T-helper 2 cell treated with Interferon-gamma antibody and Interleukin-4, amounts not matched to agents 5 μg/mL and 100 μg/mL, for 36 hours (primary cell): ENCODE data around the gene NEK9.
"Not testable (repeated sequence)": the region's sequence is repeated elsewhere in the genome, so short reads cannot be mapped to it uniquely, and the experiment has no call there.

Experiments
- DNase-seq: peaks from one replicate; pipeline ENCODE4 v3.0.0; 2021; ENCODE audit warnings: low spot score
- H3K27ac Mint-ChIP-seq: one replicate; pipeline ENCODE4 v1.8.0; 2021; ENCODE audit warnings: mild to moderate bottlenecking, mixed read lengths
- H3K27me3 Mint-ChIP-seq: one replicate; pipeline ENCODE4 v1.8.0; 2021; ENCODE audit warnings: low read depth, mixed read lengths
- H3K36me3 Mint-ChIP-seq: one replicate; pipeline ENCODE4 v1.8.0; 2021; ENCODE audit warnings: low read depth, mixed read lengths
- H3K4me1 Mint-ChIP-seq: one replicate; pipeline ENCODE4 v1.8.0; 2021; ENCODE audit warnings: low read depth, mixed read lengths
- H3K4me3 Mint-ChIP-seq: one replicate; pipeline ENCODE4 v1.8.0; 2022; ENCODE audit warnings: mild to moderate bottlenecking, moderate library complexity, mixed read lengths
- H3K9me3 Mint-ChIP-seq: one replicate; pipeline ENCODE4 v1.8.0; 2021; ENCODE audit warnings: mixed read lengths

Gene NEK9

DNA sequence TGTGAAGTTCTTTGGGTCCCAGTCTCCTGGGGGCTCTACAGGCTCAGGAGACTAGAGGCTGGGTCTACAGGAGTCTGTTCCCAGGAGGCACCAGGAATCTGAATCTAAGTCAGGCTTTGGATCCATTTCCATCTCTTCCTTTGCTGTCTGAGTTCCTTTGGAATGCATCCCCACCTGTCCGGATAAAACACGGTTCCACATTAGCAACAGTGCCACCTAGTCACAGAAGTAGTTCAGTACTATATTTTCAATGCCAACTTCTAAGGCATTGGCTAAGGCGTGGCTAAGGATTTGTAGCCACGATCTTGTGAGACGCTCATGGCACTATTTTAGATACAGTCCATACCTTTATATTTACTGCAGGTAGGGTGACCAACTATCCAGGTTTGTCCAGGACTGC, 42.3 kb downstream of the NEK9 start:
- Mint-ChIP-seq H3K4me1 (no peaks in the 10 kb centered on the region), H3K27me3 (no peaks in the 10 kb centered on the region), H3K27ac (no peak overlapping the region), H3K36me3 (peaks cover 45% of the 10 kb centered on the region), H3K9me3 (no peaks in the 10 kb centered on the region), H3K4me3 (no peak overlapping the region)
- no peak for DNase-seq

DNA sequence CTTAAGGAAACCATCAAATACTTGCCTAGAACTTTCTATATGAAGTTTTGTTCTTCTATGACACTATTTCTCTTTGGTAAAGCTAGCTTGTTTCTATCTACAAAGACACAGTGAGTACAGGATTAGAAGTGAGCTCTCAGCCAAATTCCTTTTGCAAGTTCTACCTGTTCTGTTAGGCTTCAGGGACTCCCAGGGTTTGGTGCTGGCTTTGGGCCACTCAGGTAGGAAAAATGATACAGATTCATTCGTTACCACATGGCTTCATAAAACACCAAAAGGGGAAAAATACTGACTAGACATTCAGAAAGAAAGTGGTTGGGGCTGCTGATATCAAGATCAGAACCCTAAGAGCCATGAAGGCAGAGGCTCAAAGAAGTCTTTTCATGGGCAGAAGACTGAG, 43.6 kb downstream of the NEK9 start:
- Mint-ChIP-seq H3K27ac (no peak overlapping the region), H3K4me1 (no peaks in the 10 kb centered on the region), H3K36me3 (peaks cover 45% of the 10 kb centered on the region)

DNA sequence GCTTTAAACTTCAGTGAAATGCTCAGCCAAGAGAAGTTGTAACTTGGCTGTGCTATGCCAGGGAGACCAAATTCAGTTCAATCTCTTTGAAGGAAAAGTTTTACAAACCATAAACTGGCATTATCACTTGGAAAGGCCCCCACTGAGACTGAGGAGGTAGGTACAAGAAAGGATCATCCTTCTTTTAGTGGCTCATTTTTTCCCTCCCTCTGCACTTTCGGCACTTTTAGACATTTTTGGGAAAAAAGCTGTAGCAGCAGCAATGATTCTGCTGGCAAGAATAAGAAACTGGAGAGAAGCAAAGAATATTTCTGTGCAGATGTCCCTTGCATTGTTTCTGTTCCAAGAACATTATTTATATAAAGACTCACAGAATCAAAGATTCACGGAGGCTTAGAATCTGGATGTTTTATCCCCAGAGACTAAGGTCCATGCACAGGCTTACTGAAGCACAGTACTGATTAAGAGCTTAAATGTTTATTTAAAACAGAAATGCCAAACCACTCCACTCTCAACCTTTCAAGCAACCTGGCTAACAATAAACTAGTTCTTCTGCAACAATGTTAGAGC, 45.1 kb downstream of the NEK9 start:
- Mint-ChIP-seq H3K27me3 (no peaks in the 10 kb centered on the region), H3K36me3 (peaks cover 36% of the 10 kb centered on the region), H3K27ac (no peak overlapping the region), H3K4me1 (no peaks in the 10 kb centered on the region), H3K9me3 (no peaks in the 10 kb centered on the region), H3K4me3 (no peak overlapping the region)
- DNase-seq, result no peak

More for the DNA sequence above, 43.6 kb downstream of the NEK9 start:
- Mint-ChIP-seq H3K27me3 (no peaks in the 10 kb centered on the region), H3K4me3 (no peak overlapping the region), H3K9me3 (no peaks in the 10 kb centered on the region)
- DNase-seq, result no peak

DNA sequence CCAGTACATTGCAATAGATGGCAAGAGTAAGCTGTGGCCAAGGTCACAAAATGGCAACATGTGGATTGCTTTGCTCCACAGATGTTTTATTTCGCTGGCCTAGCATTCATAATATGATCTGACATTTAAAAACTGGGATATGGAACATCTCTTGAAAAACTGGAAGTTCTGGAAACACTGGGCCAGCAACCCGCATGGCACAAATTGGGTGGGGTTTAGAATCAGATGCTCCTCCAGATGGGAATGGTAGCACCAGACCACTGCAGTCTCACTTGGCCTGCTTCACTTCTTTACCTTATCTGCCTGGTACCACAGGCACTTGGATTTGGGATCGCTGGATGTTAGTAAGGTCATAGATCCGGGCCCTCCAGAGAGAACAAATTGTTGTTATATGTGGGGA, 47.3 kb downstream of the NEK9 start:
- H3K4me3 Mint-ChIP-seq, result no peak overlapping the region
- peaks cover 24% of the 10 kb centered on the region for H3K36me3 Mint-ChIP-seq
- no peaks in the 10 kb centered on the region for H3K27me3 Mint-ChIP-seq
- no peaks in the 10 kb centered on the region for H3K9me3 Mint-ChIP-seq
- no peaks in the 10 kb centered on the region for H3K4me1 Mint-ChIP-seq
- no peak overlapping the region for H3K27ac Mint-ChIP-seq
- no peak for DNase-seq

DNA sequence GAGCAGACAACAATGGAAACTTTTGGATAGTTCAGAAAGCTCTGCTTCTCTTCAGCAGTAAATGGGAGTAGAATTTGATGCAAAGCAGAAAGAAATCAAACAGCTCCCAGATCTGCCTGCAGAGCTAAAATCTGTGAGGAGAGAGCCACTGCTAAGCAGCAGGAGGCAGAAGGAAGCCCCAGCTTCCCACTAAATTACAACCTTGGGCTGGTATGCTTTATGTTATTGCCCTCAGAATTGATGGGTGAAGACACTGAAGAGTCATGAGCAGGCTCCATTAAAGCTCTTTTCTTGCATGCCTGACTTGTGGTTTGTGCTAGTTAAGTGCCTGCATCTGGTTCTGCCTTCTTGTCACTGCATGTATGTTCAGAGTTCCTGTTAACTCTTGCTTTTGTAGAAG, 49.1 kb downstream of the NEK9 start:
- no peak overlapping the region for H3K4me3 Mint-ChIP-seq
- H3K4me1 Mint-ChIP-seq, result no peaks in the 10 kb centered on the region
- peaks cover 10% of the 10 kb centered on the region for H3K36me3 Mint-ChIP-seq
- no peak for DNase-seq
- no peaks in the 10 kb centered on the region for H3K27me3 Mint-ChIP-seq
- H3K27ac Mint-ChIP-seq, result no peak overlapping the region
- no peaks in the 10 kb centered on the region for H3K9me3 Mint-ChIP-seq

DNA sequence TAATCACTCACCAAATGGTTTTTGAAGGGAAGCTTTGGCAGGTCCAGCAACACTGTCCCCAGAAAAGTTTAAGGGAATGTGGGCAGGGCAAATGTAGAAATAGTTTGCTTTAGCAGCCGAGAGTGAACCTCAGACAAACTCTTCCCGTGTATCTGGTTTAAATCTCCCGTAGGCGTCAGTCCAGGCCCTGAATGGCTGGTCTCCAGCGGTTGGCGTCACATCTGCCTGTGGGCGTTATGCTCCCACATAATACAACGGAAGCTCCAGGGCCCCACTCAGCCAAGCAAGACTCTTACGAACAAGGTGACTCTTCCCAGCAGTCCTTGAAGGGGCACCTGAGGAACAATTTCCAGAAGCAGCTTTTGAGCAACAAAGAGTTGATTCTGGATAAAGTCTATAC, 56.5 kb downstream of the NEK9 start:
- H3K36me3 Mint-ChIP-seq, result no peaks in the 10 kb centered on the region
- DNase-seq, result no peak
- peak overlapping the region; percentile 16 for H3K4me3 Mint-ChIP-seq
- peaks cover 4% of the 10 kb centered on the region for H3K4me1 Mint-ChIP-seq
- peaks cover 4% of the 10 kb centered on the region for H3K27me3 Mint-ChIP-seq
- no peak overlapping the region for H3K27ac Mint-ChIP-seq
- H3K9me3 Mint-ChIP-seq, result no peaks in the 10 kb centered on the region

DNA sequence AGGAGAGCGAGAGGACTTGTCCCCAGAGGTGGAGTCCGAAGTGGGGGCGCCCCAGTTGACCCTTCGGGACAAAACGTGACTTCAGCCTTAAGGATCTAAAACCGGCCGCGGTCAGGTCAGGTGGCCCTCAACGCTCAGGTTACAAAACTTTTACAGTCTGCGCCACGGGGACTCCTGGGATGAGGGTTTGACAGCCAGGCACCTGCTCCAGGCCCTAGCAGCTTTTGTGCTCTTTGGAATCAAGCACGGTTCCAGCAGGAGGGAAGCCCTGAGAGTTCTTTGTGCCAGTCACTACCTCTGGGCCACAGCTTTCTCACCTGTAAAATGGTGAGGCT, 57.1 kb downstream of the NEK9 start:
- Mint-ChIP-seq H3K4me1 (peaks cover 7% of the 10 kb centered on the region), H3K27me3 (peaks cover 4% of the 10 kb centered on the region), H3K36me3 (no peaks in the 10 kb centered on the region), H3K9me3 (no peaks in the 10 kb centered on the region), H3K27ac (no peak overlapping the region), H3K4me3 (no peak overlapping the region)
- DNase-seq, result no peak

DNA sequence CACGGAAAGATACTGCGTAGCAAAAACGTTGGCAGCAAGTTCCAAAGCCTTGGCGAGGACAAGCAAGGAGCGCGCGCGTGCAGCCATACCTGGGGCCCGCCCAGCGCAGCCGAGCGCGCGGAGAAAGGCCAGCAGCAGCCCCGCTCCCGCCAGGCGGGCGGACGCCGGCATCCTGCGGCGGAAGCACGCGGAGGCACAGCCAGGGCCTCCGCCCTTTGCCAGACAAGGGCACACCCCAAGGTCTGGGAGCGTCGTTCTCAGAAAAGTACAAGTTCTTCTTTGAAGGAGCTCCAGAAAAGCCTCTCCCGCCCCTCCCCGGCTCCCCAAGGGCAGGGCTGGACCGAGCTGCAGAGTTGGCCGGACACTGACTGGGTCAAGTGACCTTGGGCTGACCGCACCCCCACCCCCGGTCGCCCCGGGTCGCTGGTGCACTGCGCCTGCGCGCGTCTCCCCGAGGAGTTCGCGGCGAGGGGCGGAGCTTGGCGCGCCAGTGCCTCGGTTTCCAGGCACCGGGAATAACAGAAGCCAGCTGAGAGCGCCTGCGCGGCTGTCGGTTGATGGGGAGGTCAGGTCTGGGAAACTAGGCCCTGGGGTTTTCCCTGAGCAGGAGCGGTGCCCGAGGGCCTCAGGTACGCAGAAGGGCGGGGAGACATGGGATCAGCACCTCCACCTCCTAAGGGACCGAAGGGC, 57.6 kb downstream of the NEK9 start, which contains the start of gene ZC2HC1C:
TSS of gene ZC2HC1C (plus strand) at position 521 of the 690 bp plus-strand sequence. CDS start 933 bp downstream, outside the sequence.
- Mint-ChIP-seq H3K36me3 (no peaks in the 10 kb centered on the region), H3K27ac (no peak within 1 kb of the TSS), H3K27me3 (peaks cover 4% of the 10 kb centered on the region), H3K9me3 (no peaks in the 10 kb centered on the region), H3K4me3 (peak within 1 kb of the TSS; percentile 16), H3K4me1 (peaks cover 9% of the 10 kb centered on the region)
- peak; percentile 78 for DNase-seq

DNA sequence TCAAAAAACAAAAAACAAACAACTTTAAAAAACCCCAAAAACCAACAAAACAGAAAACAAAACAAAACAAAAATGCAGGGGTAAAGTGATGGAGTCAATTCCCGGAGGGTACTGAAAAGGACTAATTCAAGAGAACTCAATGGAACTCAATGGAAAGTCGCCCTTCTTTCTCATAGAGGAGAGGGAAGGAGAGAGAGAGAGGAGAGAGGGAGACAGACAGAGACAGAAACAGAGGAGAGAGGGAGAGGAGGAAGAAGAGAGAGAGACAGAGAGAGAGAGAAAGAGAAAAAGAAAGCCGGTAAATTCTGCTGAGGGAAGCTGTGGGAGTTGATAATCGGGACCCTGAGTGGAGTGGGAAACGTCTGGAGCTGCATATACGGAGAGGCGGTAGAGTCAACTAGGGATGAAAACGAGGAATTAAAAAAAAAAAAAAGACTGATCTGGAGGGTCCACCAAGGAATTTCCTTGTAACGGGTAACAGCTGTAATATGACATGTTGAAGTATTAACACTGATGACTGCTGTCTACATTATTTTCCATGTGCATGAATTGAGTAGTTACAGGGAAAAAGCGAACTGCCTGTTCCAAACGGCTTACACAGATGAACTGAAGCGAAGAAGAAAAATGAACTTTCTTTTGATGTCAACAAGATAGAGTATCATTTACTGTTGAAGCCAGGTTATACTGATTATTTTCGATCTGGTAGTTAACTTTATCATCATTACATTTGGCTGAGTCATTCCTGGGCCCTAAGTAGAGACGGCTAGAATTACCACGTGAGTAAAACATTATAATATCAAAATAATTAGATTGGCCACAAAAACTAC, 58.3 kb downstream of the NEK9 start:
- DNase-seq, result no peak
- Mint-ChIP-seq H3K27ac (no peak overlapping the region), H3K36me3 (peaks cover 4% of the 10 kb centered on the region), H3K27me3 (peaks cover 4% of the 10 kb centered on the region), H3K4me3 (no peak overlapping the region), H3K4me1 (peaks cover 14% of the 10 kb centered on the region), H3K9me3 (no peaks in the 10 kb centered on the region)

DNA sequence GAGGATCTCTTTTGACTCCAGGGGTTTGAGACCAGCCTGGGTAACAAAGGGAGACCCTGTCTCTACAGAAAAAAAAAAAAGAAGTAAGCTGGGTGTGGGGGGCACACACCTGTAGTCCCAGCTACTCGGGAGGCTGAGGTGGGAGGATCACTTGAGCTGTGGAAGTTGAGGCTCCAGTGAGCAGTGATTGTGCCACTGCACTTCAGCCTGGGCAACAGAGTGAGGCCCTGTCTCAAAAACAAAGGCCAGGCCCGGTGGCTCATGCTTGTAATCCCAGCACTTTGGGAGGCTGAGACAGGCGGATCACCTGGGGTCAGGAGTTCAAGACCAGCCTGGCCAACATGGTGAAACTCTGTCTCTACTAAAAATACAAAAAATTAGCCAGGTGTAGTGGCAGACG, 59.1 kb downstream of the NEK9 start:
- peaks cover 14% of the 10 kb centered on the region for H3K4me1 Mint-ChIP-seq
- not testable (repeated sequence) for H3K9me3 Mint-ChIP-seq, H3K27ac Mint-ChIP-seq, H3K4me3 Mint-ChIP-seq, DNase-seq, H3K36me3 Mint-ChIP-seq, H3K27me3 Mint-ChIP-seq

DNA sequence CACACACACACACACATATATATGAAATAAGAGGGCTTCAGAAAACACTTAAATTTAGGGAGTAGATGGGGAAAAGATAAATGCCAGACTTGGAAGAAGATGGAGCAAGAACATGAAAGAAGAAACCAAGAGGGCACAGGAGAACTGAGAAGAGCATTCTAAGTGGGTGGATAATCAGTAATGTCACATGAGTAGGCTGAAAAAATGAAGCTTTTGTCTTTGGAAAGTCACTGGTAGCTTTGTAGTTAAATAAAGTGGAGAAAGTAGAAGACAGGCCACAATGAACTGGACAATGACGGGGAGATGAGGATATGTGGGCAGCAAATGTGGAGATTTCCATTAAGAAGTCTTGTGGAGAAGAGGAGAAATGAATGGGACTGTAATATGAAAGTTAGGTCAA, 59.6 kb downstream of the NEK9 start:
- peaks cover 14% of the 10 kb centered on the region for H3K4me1 Mint-ChIP-seq
- DNase-seq, result no peak
- no peak overlapping the region for H3K27ac Mint-ChIP-seq
- H3K9me3 Mint-ChIP-seq, result no peaks in the 10 kb centered on the region
- peaks cover 4% of the 10 kb centered on the region for H3K36me3 Mint-ChIP-seq
- H3K4me3 Mint-ChIP-seq, result no peak overlapping the region
- peaks cover 4% of the 10 kb centered on the region for H3K27me3 Mint-ChIP-seq

DNA sequence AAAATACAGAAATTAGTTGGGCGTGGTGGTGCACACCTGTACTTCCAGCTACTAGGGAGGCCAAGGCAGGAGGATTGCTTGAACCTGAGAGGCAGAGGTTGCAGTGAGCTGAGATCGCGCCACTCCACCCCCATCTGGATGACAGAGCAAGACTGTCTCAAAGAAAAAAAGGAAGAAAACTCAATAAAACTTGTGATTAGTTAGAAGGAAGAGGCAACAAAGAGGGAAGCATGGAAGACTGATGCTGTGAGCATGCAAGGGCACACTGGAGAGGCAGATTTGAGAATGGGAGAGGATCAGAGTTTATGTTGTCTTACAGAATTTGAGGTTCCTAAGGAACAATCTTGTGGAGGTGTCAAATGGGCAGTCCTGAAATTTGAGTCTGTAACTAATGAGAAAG, 60.2 kb downstream of the NEK9 start:
- DNase-seq, result no peak
- Mint-ChIP-seq H3K27ac (no peak overlapping the region), H3K9me3 (no peaks in the 10 kb centered on the region), H3K4me1 (peaks cover 14% of the 10 kb centered on the region), H3K4me3 (no peak overlapping the region), H3K27me3 (peaks cover 4% of the 10 kb centered on the region), H3K36me3 (peaks cover 5% of the 10 kb centered on the region)

DNA sequence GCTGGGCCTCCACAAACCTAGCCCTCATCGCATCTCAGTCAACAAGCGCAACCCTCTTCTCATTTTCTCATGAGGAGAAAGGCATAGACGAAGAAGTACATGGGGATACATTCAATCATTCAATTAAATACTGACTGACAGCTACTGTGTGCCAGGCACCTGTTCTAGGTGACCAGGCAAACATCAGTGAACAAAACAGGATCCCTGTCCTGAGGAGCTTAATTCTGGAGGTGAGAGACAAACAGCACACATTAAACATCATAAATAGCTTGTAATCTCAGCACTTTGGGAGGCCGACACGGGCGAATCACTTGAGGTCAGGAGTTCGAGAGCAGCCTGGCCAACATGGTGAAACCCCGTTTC, 62.7 kb downstream of the NEK9 start:
- H3K36me3 Mint-ChIP-seq, result peaks cover 25% of the 10 kb centered on the region
- no peak for DNase-seq
- peaks cover 5% of the 10 kb centered on the region for H3K9me3 Mint-ChIP-seq
- H3K4me3 Mint-ChIP-seq, result peak overlapping the region; percentile 100
- peaks cover 23% of the 10 kb centered on the region for H3K4me1 Mint-ChIP-seq
- H3K27ac Mint-ChIP-seq, result peak overlapping the region; percentile 98
- no peaks in the 10 kb centered on the region for H3K27me3 Mint-ChIP-seq

DNA sequence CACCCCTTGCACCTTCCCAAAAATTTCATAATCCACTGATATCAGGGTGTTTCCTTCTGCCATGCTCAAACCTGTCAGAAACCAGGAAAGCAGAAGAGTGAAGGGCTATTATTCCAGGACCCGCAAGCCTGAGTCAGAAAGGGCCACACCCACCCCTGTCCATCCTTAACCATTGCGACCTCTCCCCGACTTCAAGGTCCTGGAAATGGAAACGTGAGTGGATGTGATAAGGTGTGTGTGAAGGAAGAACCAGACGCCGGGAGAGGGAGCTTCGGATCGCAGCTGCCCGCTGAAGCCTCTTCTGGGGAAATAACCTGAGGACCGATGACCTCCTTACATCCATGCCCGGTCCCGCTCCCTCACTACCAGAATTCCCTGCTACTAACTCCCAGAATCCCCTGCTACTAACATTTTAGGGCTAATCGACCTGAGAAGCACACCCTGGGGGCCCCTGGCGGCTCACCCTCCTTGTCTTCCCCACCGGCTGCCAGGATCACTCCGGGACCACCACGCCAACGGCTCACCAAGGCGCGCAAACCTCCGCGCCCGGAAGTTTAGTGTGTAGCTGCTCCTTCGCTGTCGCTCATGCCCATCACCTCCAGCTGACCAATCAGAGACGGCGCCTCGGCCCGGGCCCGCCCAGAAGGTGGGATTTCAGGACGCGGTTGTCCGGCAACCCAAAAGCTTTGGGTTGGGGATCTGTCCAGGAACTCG, 63.2 kb downstream of the NEK9 start, which contains the start of gene ACYP1:
TSS of gene ACYP1 (minus strand) at position 534 of the 714 bp plus-strand sequence. CDS start at position 63, 471 bp downstream.
- peak within 1 kb of the TSS; percentile 98 for H3K27ac Mint-ChIP-seq
- peaks cover 23% of the 10 kb centered on the region for H3K4me1 Mint-ChIP-seq
- H3K36me3 Mint-ChIP-seq, result peaks cover 27% of the 10 kb centered on the region
- peak within 1 kb of the TSS; percentile 100 for H3K4me3 Mint-ChIP-seq
- H3K27me3 Mint-ChIP-seq, result no peaks in the 10 kb centered on the region
- H3K9me3 Mint-ChIP-seq, result peaks cover 5% of the 10 kb centered on the region
- DNase-seq, result peak; percentile 91
